ENCODE results near the gene LCN2.

DNA sequence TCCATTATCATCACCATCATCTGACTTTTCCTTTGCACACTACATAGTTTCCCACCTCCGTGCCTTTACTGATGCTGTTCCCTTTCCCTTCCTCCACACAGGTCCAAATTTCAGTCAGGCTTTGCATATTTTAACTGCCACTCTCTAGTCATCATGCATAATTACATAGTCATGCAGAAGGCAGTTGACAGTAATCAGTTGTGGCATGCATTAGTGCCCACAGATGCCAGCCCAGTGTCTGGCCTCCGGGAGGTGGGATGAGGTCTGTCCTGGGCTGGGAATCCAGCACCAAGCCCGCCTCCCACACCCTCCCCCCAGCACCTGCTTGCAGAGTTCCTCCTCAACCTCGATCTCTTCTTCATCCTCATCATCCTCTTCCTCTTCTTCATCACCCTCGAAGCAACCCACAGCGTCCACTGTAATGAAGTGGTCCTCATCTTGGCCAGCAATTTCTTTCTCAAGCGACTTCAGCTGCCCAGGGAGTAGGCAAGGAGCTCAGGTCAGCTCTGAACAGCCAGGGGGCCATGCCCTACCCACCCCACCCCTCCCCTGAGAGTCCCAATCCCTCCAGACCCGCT, 19.6 kb downstream of the LCN2 start:
- TF ChIP-seq CREB1 (CRISPR knock-in tag; IDR thresholded peaks at IDR 0.05; ENCODE audit: low read depth) = no peak
- TF ChIP-seq, protein P1, sequence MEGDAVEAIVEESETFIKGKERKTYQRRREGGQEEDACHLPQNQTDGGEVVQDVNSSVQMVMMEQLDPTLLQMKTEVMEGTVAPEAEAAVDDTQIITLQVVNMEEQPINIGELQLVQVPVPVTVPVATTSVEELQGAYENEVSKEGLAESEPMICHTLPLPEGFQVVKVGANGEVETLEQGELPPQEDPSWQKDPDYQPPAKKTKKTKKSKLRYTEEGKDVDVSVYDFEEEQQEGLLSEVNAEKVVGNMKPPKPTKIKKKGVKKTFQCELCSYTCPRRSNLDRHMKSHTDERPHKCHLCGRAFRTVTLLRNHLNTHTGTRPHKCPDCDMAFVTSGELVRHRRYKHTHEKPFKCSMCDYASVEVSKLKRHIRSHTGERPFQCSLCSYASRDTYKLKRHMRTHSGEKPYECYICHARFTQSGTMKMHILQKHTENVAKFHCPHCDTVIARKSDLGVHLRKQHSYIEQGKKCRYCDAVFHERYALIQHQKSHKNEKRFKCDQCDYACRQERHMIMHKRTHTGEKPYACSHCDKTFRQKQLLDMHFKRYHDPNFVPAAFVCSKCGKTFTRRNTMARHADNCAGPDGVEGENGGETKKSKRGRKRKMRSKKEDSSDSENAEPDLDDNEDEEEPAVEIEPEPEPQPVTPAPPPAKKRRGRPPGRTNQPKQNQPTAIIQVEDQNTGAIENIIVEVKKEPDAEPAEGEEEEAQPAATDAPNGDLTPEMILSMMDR (conservative IDR thresholded peaks at IDR 0.05; ENCODE audit: low read depth in 2 of 2) = no peak

Data from GM23338 (cell line).